Subcutaneous abdominal adipose tissue (tissue), 5 donors: Measurements from ENCODE around the gene KRTAP20-1.

ENCODE experiments used
- H3K27ac ChIP-seq: one replicate; pipeline ENCODE4 v1.7.0; 2013; ENCODE audit warnings: low read depth, mild to moderate bottlenecking, inconsistent platforms, low read length, moderate library complexity
- H3K27me3 ChIP-seq, 5 donors: one replicate each; pipeline ENCODE4 v1.7.0; 2013; ENCODE audit warnings: low read length in 5 of 5, inconsistent platforms in 1 of 5; ENCODE audit not compliant: control insufficient read depth in 5 of 5, insufficient read depth in 4 of 5
- H3K36me3 ChIP-seq, 5 donors: one replicate each; pipeline ENCODE4 v1.7.0; 2013; ENCODE audit warnings: low read length in 5 of 5; ENCODE audit not compliant: control insufficient read depth in 5 of 5, insufficient read depth in 5 of 5
- H3K4me1 ChIP-seq, 5 donors: one replicate each; pipeline ENCODE4 v1.7.0; 2013; ENCODE audit warnings: low read length in 5 of 5, mild to moderate bottlenecking in 3 of 5, moderate library complexity in 1 of 5; ENCODE audit not compliant: control insufficient read depth in 5 of 5, insufficient read depth in 5 of 5
- H3K4me3 ChIP-seq, 5 donors: one replicate each; pipeline ENCODE4 v1.7.0; 2013; ENCODE audit warnings: low read length in 5 of 5, low read depth in 1 of 5
- H3K9ac ChIP-seq, 5 donors: one replicate each; pipeline ENCODE4 v1.7.0; 2013; ENCODE audit warnings: low read length in 5 of 5, mild to moderate bottlenecking in 4 of 5, moderate library complexity in 3 of 5
- H3K9me3 ChIP-seq, 5 donors: one replicate each; pipeline ENCODE4 v1.7.0; 2013; ENCODE audit warnings: low read length in 5 of 5; ENCODE audit not compliant: control insufficient read depth in 5 of 5
- donor health status: healthy.
- donor health status: healthy.
- donor health status: healthy.
- donor health status: healthy.
- donor health status: healthy.

Gene KRTAP20-1

GRCh38 chr21:30616125-30616524, at the start of gene KRTAP20-1:
TSS of gene KRTAP20-1 (plus strand) at chr21:30616425. CDS start at chr21:30616455, 30 bp downstream.
- Histone ChIP-seq H3K9ac (no peak within 1 kb of the TSS), H3K9me3 (peaks cover 0 to under 1% (median 0%) of the 10 kb centered on the region in 5 donors), H3K4me1 (no peaks in the 10 kb centered on the region), H3K27ac (no peak within 1 kb of the TSS), H3K4me3 (no peak within 1 kb of the TSS), H3K36me3 (no peaks in the 10 kb centered on the region), H3K27me3 (no peaks in the 10 kb centered on the region)

- Histone ChIP-seq H3K27me3 (no peaks in the 10 kb centered on the region), H3K36me3 (no peaks in the 10 kb centered on the region), H3K4me1 (no peaks in the 10 kb centered on the region), H3K9ac (no peak overlapping the region), H3K4me3 (no peak overlapping the region), H3K27ac (no peak overlapping the region), H3K9me3 (no peaks in the 10 kb centered on the region)
These were observed 48.6 kb upstream of the KRTAP20-1 start for GRCh38 chr21:30567617-30568016.

- Histone ChIP-seq H3K9me3 (no peaks in the 10 kb centered on the region), H3K9ac (no peak overlapping the region), H3K27ac (no peak overlapping the region), H3K36me3 (no peaks in the 10 kb centered on the region), H3K27me3 (no peaks in the 10 kb centered on the region), H3K4me3 (no peak overlapping the region), H3K4me1 (no peaks in the 10 kb centered on the region)
These were observed 38.5 kb upstream of the KRTAP20-1 start for GRCh38 chr21:30577766-30578165.

GRCh38 chr21:30579346-30579745, 36.9 kb upstream of the KRTAP20-1 start:
- no peaks in the 10 kb centered on the region for H3K4me1 ChIP-seq
- no peaks in the 10 kb centered on the region for H3K9me3 ChIP-seq
- H3K4me3 ChIP-seq = no peak overlapping the region
- no peaks in the 10 kb centered on the region for H3K36me3 ChIP-seq
- no peak overlapping the region for H3K9ac ChIP-seq
- H3K27me3 ChIP-seq = no peaks in the 10 kb centered on the region
- H3K27ac ChIP-seq = no peak overlapping the region

GRCh38 chr21:30580132-30580531, 36.1 kb upstream of the KRTAP20-1 start:
- Histone ChIP-seq H3K27me3 (no peaks in the 10 kb centered on the region), H3K4me3 (no peak overlapping the region), H3K36me3 (no peaks in the 10 kb centered on the region), H3K9ac (no peak overlapping the region), H3K9me3 (peaks cover 0 to 4% (median 0%) of the 10 kb centered on the region in 5 donors), H3K4me1 (no peaks in the 10 kb centered on the region), H3K27ac (no peak overlapping the region)

GRCh38 chr21:30582870-30583269, 33.4 kb upstream of the KRTAP20-1 start:
- H3K27ac ChIP-seq = no peak overlapping the region

GRCh38 chr21:30590297-30590696, 25.9 kb upstream of the KRTAP20-1 start, which contains the start of gene KRTAP22-2:
TSS of gene KRTAP22-2 (minus strand) at chr21:30590397.
- no peaks in the 10 kb centered on the region for H3K4me1 ChIP-seq
- no peak within 1 kb of the TSS for H3K9ac ChIP-seq
- peaks cover 0 to 2% (median 0%) of the 10 kb centered on the region in 5 donors for H3K9me3 ChIP-seq
- no peak within 1 kb of the TSS for H3K4me3 ChIP-seq
- no peaks in the 10 kb centered on the region for H3K36me3 ChIP-seq
- no peak within 1 kb of the TSS for H3K27ac ChIP-seq
- no peaks in the 10 kb centered on the region for H3K27me3 ChIP-seq

More at GRCh38 chr21:30582870-30583269, 33.4 kb upstream of the KRTAP20-1 start:
- H3K27me3 ChIP-seq = no peaks in the 10 kb centered on the region
- H3K36me3 ChIP-seq = no peaks in the 10 kb centered on the region
- H3K4me3 ChIP-seq = no peak overlapping the region
- no peaks in the 10 kb centered on the region for H3K4me1 ChIP-seq
- H3K9ac ChIP-seq = no peak overlapping the region
- peaks cover 0 to 4% (median 0%) of the 10 kb centered on the region in 5 donors for H3K9me3 ChIP-seq

- no peak within 1 kb of the TSS for H3K27ac ChIP-seq
- H3K9ac ChIP-seq = no peak within 1 kb of the TSS
- no peak within 1 kb of the TSS for H3K4me3 ChIP-seq
- no peaks in the 10 kb centered on the region for H3K9me3 ChIP-seq
- no peaks in the 10 kb centered on the region for H3K27me3 ChIP-seq
- no peaks in the 10 kb centered on the region for H3K36me3 ChIP-seq
- H3K4me1 ChIP-seq = no peaks in the 10 kb centered on the region
These were observed 24.1 kb upstream of the KRTAP20-1 start, which contains the start of gene KRTAP6-3 for GRCh38 chr21:30592140-30592539. TSS of gene KRTAP6-3 (plus strand) at chr21:30592440. CDS start at chr21:30592446, 6 bp downstream.

GRCh38 chr21:30598802-30599201, 17.4 kb upstream of the KRTAP20-1 start, which contains the start of gene KRTAP6-2:
TSS of gene KRTAP6-2 (minus strand) at chr21:30598902. CDS start at chr21:30598874, 28 bp downstream.
- no peak within 1 kb of the TSS for H3K9ac ChIP-seq
- no peak within 1 kb of the TSS for H3K4me3 ChIP-seq
- peaks cover 0 to 3% (median 0%) of the 10 kb centered on the region in 5 donors for H3K9me3 ChIP-seq
- H3K27ac ChIP-seq = no peak within 1 kb of the TSS
- H3K4me1 ChIP-seq = no peaks in the 10 kb centered on the region
- H3K27me3 ChIP-seq = no peaks in the 10 kb centered on the region
- no peaks in the 10 kb centered on the region for H3K36me3 ChIP-seq

- no peak within 1 kb of the TSS for H3K27ac ChIP-seq
- no peak within 1 kb of the TSS for H3K4me3 ChIP-seq
- H3K4me1 ChIP-seq = no peaks in the 10 kb centered on the region
- H3K27me3 ChIP-seq = no peaks in the 10 kb centered on the region
- peaks cover 0 to 3% (median 0%) of the 10 kb centered on the region in 5 donors for H3K9me3 ChIP-seq
- no peaks in the 10 kb centered on the region for H3K36me3 ChIP-seq
- no peak within 1 kb of the TSS for H3K9ac ChIP-seq
These were observed 15.4 kb upstream of the KRTAP20-1 start, which contains the start of gene KRTAP22-1 for GRCh38 chr21:30600787-30601186. TSS of gene KRTAP22-1 (plus strand) at chr21:30601087.
